Measurements from ENCODE around the gene DAPK1. TPM values are rescaled to one million over a fixed set of nuclear protein-coding genes. Genes with fewer than 3 reads are reported as not detected.

Gene DAPK1
- total RNA-seq, 2 experiments from 2014 or later = 1.6 to 1.9 TPM

GRCh38 chr9:87573841-87574342 is 76.2 kb downstream of the DAPK1 start:
- Mint-ChIP-seq H3K27ac (no peak overlapping the region), H3K4me1 (no peaks in the 10 kb centered on the region), H3K9me3 (no peaks in the 10 kb centered on the region), H3K27me3 (no peaks in the 10 kb centered on the region), H3K4me3 (no peak overlapping the region), H3K36me3 (no peaks in the 10 kb centered on the region)
- DNase-seq = no peak

- Mint-ChIP-seq H3K4me1 (no peaks in the 10 kb centered on the region), H3K4me3 (no peak overlapping the region), H3K36me3 (no peaks in the 10 kb centered on the region), H3K9me3 (no peaks in the 10 kb centered on the region), H3K27me3 (no peaks in the 10 kb centered on the region), H3K27ac (no peak overlapping the region)
- no peak for DNase-seq
Measured at GRCh38 chr9:87577746-87578145, 80.1 kb downstream of the DAPK1 start.

GRCh38 chr9:87578625-87579024 is 81.0 kb downstream of the DAPK1 start:
- no peak for DNase-seq
- Mint-ChIP-seq H3K9me3 (no peaks in the 10 kb centered on the region), H3K4me3 (no peak overlapping the region), H3K27me3 (no peaks in the 10 kb centered on the region), H3K4me1 (no peaks in the 10 kb centered on the region), H3K27ac (no peak overlapping the region), H3K36me3 (no peaks in the 10 kb centered on the region)

GRCh38 chr9:87579781-87580541 is 82.3 kb downstream of the DAPK1 start:
- no peaks in the 10 kb centered on the region for H3K27me3 Mint-ChIP-seq
- no peak for DNase-seq
- H3K36me3 Mint-ChIP-seq = no peaks in the 10 kb centered on the region
- no peak overlapping the region for H3K27ac Mint-ChIP-seq
- no peaks in the 10 kb centered on the region for H3K9me3 Mint-ChIP-seq
- no peak overlapping the region for H3K4me3 Mint-ChIP-seq
- no peaks in the 10 kb centered on the region for H3K4me1 Mint-ChIP-seq

GRCh38 chr9:87580941-87581438 is 83.3 kb downstream of the DAPK1 start:
- Mint-ChIP-seq H3K4me1 (no peaks in the 10 kb centered on the region), H3K9me3 (no peaks in the 10 kb centered on the region), H3K4me3 (no peak overlapping the region), H3K27ac (no peak overlapping the region), H3K36me3 (no peaks in the 10 kb centered on the region), H3K27me3 (no peaks in the 10 kb centered on the region)
- DNase-seq = no peak

DNA sequence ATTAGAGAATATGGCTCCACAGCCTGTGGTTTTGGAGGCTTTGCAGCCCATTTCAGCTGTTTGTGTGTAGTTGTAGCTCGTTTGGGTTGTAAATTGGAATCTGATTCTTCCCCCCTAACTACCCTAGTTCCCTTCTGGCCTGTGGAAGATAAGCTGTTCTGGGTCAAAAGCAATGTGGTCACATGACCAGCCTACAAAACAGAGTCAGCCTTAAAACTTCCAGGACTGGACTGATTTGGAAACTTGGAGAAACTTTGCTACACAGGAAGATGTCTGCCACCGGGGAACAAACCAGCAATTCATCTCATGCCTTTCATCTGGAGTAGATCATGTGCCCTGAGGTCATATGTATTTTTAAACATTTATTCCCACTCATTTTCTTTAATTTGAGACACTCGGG is 83.8 kb downstream of the DAPK1 start:
- Mint-ChIP-seq H3K27me3 (no peaks in the 10 kb centered on the region), H3K9me3 (no peaks in the 10 kb centered on the region), H3K27ac (no peak overlapping the region), H3K4me3 (no peak overlapping the region), H3K36me3 (no peaks in the 10 kb centered on the region), H3K4me1 (no peaks in the 10 kb centered on the region)
- no peak for DNase-seq

- Mint-ChIP-seq H3K9me3 (no peaks in the 10 kb centered on the region), H3K27ac (no peak overlapping the region), H3K36me3 (no peaks in the 10 kb centered on the region), H3K4me1 (no peaks in the 10 kb centered on the region), H3K27me3 (no peaks in the 10 kb centered on the region), H3K4me3 (no peak overlapping the region)
- no peak for DNase-seq
Measured at GRCh38 chr9:87581949-87582637, 84.4 kb downstream of the DAPK1 start.

DNA sequence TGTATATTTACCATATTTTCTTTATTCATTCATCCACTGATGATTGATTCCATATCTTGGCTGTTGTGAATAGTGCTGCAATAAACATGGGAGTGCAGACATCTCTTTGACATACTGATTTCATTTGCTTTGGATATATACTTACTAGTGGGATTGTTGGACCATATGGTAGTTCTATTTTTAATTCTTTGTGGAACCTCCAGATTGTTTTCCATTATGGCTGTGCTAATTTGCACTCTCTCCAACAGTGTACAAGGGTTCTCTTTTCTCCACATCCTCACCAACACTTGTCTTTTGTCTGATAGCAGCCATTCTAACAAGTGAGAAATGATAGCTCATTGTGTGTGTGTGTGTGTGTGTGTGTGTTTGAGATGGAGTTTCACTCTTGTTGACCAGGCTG is 86.7 kb downstream of the DAPK1 start:
- no peak overlapping the region for H3K27ac Mint-ChIP-seq
- no peaks in the 10 kb centered on the region for H3K4me1 Mint-ChIP-seq
- no peak overlapping the region for H3K4me3 Mint-ChIP-seq
- H3K36me3 Mint-ChIP-seq = no peaks in the 10 kb centered on the region
- no peaks in the 10 kb centered on the region for H3K27me3 Mint-ChIP-seq
- H3K9me3 Mint-ChIP-seq = no peaks in the 10 kb centered on the region
- no peak for DNase-seq

DNA sequence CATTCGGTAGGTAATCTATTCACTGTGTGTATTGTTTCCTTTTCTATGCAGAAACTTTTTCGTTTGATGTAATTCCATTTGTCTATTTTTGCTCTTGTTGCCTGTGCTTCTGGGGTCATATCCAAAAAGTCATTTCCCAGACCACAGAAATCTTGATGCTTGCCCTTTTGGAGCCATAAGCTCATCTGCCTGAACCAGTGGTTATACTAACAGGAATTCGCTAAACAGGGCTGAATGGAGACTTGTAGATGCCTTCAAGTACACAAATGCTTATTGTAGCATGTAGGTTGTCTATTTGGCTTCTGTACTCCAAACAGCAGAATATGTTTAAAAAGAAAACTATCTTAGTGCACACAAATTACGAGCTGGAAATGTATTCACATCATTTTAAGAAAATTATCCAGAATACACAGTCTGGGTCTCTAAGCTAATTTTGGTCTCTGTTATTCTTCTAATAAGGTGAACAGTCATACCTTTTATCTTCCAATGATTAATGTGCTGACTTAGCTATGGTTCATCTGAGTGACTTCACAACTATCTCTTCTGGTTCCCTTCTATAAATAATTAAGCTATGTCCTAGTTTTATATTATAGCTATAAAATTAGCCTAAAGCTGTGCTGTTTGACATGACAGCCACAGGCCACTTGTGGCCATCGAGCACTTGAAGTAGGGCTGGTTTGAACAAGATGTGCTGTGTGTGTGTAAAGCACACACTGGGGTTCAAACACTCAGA is 87.6 kb downstream of the DAPK1 start:
- Mint-ChIP-seq H3K4me3 (no peak overlapping the region), H3K4me1 (no peaks in the 10 kb centered on the region), H3K27me3 (no peaks in the 10 kb centered on the region), H3K27ac (no peak overlapping the region), H3K9me3 (no peaks in the 10 kb centered on the region), H3K36me3 (no peaks in the 10 kb centered on the region)
- DNase-seq = no peak

DNA sequence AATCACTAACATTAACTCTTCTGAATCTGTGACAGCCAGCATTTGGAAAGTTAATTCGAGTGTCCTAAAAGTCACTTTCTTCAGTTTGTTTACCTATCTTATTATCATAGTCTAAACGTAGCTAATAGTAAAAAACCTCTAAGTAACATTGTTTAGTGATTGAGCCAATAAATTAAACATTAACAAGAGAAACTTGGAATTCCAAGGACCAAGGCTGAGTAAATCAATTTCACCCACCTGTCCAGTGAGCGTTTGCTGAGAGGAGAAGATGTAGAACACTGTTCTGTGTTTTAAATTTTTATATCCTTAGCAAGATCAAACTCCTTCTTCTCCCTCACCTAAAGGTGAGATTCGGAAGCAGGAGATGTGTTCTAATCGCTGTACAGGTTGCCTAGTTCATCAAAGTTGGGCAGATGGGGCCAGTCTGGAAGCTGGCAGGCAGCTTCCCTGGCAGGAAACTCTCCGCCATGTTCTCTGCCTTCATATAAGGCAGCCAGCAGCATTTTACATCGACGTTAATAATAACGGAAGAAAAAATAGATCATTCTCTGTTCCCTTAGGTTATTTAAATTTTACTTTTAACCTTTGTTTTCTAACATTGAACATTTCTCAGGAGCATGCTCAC is 89.2 kb downstream of the DAPK1 start:
- no peaks in the 10 kb centered on the region for H3K4me1 Mint-ChIP-seq
- no peaks in the 10 kb centered on the region for H3K36me3 Mint-ChIP-seq
- DNase-seq = no peak
- H3K9me3 Mint-ChIP-seq = no peaks in the 10 kb centered on the region
- H3K4me3 Mint-ChIP-seq = no peak overlapping the region
- H3K27ac Mint-ChIP-seq = no peak overlapping the region
- H3K27me3 Mint-ChIP-seq = no peaks in the 10 kb centered on the region

- Mint-ChIP-seq H3K27me3 (no peaks in the 10 kb centered on the region), H3K4me1 (no peaks in the 10 kb centered on the region), H3K36me3 (no peaks in the 10 kb centered on the region), H3K9me3 (no peaks in the 10 kb centered on the region), H3K4me3 (no peak overlapping the region), H3K27ac (no peak overlapping the region)
- DNase-seq = no peak
Measured at GRCh38 chr9:87587356-87587745, 89.7 kb downstream of the DAPK1 start.

DNA sequence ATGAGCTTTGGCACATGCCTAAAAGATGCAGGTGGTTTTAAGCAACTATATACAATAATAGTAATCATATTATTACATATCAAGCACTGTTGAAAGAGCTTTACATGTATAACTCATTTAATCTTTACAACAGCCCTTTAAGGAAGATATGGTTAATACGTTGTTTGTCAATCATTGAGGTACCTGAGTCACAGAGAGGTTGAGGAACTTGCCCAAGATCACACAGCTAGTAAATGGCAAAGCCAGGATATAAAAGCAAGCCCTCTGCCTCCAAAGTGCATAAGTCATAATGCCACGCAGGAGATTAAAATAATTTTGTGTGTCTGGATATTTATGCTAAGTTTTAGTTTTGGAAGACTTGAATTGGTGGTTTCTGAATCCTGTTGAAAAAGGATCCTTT is 90.2 kb downstream of the DAPK1 start:
- H3K36me3 Mint-ChIP-seq = no peaks in the 10 kb centered on the region
- no peaks in the 10 kb centered on the region for H3K9me3 Mint-ChIP-seq
- H3K4me1 Mint-ChIP-seq = no peaks in the 10 kb centered on the region
- H3K4me3 Mint-ChIP-seq = no peak overlapping the region
- H3K27ac Mint-ChIP-seq = no peak overlapping the region
- H3K27me3 Mint-ChIP-seq = no peaks in the 10 kb centered on the region
- no peak for DNase-seq

GRCh38 chr9:87588339-87588738 is 90.7 kb downstream of the DAPK1 start:
- no peaks in the 10 kb centered on the region for H3K36me3 Mint-ChIP-seq
- no peaks in the 10 kb centered on the region for H3K27me3 Mint-ChIP-seq
- H3K27ac Mint-ChIP-seq = no peak overlapping the region
- H3K9me3 Mint-ChIP-seq = no peaks in the 10 kb centered on the region
- no peak for DNase-seq
- H3K4me3 Mint-ChIP-seq = no peak overlapping the region
- no peaks in the 10 kb centered on the region for H3K4me1 Mint-ChIP-seq

DNA sequence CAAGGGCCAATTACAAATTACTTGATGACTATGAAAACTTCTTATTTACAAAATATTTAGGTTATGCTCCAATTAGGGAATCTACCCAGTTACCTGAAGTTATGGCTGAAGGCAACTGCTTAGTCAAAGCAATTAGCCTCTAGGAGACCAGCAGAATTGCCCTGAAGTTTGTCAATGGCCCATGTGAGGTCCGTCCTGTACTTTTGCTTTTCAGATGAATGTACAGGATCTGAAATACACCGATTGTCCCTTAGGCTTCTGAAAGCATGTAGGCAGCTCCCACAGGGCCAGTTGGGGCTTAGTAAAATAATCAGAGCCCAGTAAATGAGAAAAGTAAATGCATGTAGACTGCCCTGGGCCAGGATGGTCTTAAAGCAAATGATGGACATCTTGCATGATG is 93.3 kb downstream of the DAPK1 start:
- no peaks in the 10 kb centered on the region for H3K36me3 Mint-ChIP-seq
- H3K27me3 Mint-ChIP-seq = no peaks in the 10 kb centered on the region
- H3K4me3 Mint-ChIP-seq = no peak overlapping the region
- no peaks in the 10 kb centered on the region for H3K4me1 Mint-ChIP-seq
- H3K9me3 Mint-ChIP-seq = no peaks in the 10 kb centered on the region
- H3K27ac Mint-ChIP-seq = no peak overlapping the region
- no peak for DNase-seq
